H1 (cell line): ENCODE measurements around the gene RPS6KA5. TPM values are rescaled to one million over a fixed set of nuclear protein-coding genes. Genes with fewer than 3 reads are reported as not detected.

ENCODE experiments used
- CBX5 ChIP-seq: fragments of 300-800, 300-1000 bp; sonication (generic); IDR thresholded peaks from 2 replicates; pipeline ENCODE4 v1.7.1; 2016; ENCODE audit warnings: antibody characterized with exemption, low read length, low read depth
- NRF1 ChIP-seq: IDR thresholded peaks from 2 replicates; pipeline ENCODE4 v1.6.1; 2011; ENCODE audit warnings: mild to moderate bottlenecking, low read depth, low read length, improper control_type of control experiment
- POLR2AphosphoS5 ChIP-seq: IDR thresholded peaks from 2 replicates; pipeline ENCODE4 v1.6.1; 2011; ENCODE audit warnings: low read depth, low read length
- RFX5 ChIP-seq: IDR thresholded peaks from 2 replicates; pipeline ENCODE4 v1.6.1; 2011; ENCODE audit warnings: low read depth, low read length, improper control_type of control experiment, borderline replicate concordance
- TBP ChIP-seq: IDR thresholded peaks from 2 replicates; pipeline ENCODE4 v1.6.1; 2011; ENCODE audit warnings: low read depth, low read length, improper control_type of control experiment
- USF2 ChIP-seq: IDR thresholded peaks from 2 replicates; pipeline ENCODE4 v1.6.1; 2011; ENCODE audit warnings: low read length, improper control_type of control experiment
- ZNF274 ChIP-seq: IDR thresholded peaks from 2 replicates; pipeline ENCODE4 v1.7.0; 2012; ENCODE audit warnings: low read length, borderline replicate concordance; ENCODE audit errors: extremely low read depth
- polyA plus RNA-seq, 7 experiments: library from polyadenylated mRNA; depleted of rRNA in 3 of 7; stranded (reverse) in 5 of 7; unstranded in 2 of 7; fragments of >200 nt in 5 of 7; fragments of 200-250 nt in 2 of 7; gene quantifications; 1 replicate in 5 of 7; 2 replicates in 1 of 7; 4 replicates in 1 of 7; pipeline versions ENCODE4 v1.2.1 to v1.2.3, GENCODE V29; 2011 to 2013; ENCODE audit warnings: missing spikeins in 2 of 7, mixed read lengths in 2 of 7
- total RNA-seq: library from RNA; stranded (reverse); fragmentation: NEBNext Ultra II Directional; extraction: Animal tissue kit (Norgen Biotek cat#: 25700); gene quantifications from 2 replicates; pipeline ENCODE4 v1.2.1, GENCODE V29; 2021
- TF ChIP-seq, protein P1 (sequence below): IDR thresholded peaks from 2 replicates; pipeline ENCODE4 v1.6.1; 2012; ENCODE audit warnings: low read length, inconsistent platforms
- TF ChIP-seq, protein P2 (sequence below), 3 experiments: IDR thresholded peaks; 1 replicate in 2 of 3; 2 replicates in 1 of 3; pipeline versions ENCODE4 v1.5.1 to v1.6.1; 2011; ENCODE audit warnings: low read length in 3 of 3, mild to moderate bottlenecking in 3 of 3, inconsistent platforms in 2 of 3, low read depth in 1 of 3, moderate library complexity in 1 of 3; ENCODE audit not compliant: insufficient read depth in 1 of 3; ENCODE audit errors: control extremely low read depth in 1 of 3

RPS6KA5 gene
- total and polyA plus RNA-seq, 2 of the 8 experiments (the other 6 are each of a cell fraction or from before 2014, with no cell fraction given), result 0.85 to 3.1 TPM

GRCh38 chr14:91036741-91037469, 23.5 kb downstream of the RPS6KA5 start (continued):
- TF ChIP-seq, protein P1, sequence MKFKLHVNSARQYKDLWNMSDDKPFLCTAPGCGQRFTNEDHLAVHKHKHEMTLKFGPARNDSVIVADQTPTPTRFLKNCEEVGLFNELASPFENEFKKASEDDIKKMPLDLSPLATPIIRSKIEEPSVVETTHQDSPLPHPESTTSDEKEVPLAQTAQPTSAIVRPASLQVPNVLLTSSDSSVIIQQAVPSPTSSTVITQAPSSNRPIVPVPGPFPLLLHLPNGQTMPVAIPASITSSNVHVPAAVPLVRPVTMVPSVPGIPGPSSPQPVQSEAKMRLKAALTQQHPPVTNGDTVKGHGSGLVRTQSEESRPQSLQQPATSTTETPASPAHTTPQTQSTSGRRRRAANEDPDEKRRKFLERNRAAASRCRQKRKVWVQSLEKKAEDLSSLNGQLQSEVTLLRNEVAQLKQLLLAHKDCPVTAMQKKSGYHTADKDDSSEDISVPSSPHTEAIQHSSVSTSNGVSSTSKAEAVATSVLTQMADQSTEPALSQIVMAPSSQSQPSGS, result no peak
- TF ChIP-seq POLR2AphosphoS5 (no peak), ZNF274 (no peak), CBX5 (no peak), USF2 (no peak), NRF1 (no peak), RFX5 (no peak), TBP (no peak)
- TF ChIP-seq, protein P2, sequence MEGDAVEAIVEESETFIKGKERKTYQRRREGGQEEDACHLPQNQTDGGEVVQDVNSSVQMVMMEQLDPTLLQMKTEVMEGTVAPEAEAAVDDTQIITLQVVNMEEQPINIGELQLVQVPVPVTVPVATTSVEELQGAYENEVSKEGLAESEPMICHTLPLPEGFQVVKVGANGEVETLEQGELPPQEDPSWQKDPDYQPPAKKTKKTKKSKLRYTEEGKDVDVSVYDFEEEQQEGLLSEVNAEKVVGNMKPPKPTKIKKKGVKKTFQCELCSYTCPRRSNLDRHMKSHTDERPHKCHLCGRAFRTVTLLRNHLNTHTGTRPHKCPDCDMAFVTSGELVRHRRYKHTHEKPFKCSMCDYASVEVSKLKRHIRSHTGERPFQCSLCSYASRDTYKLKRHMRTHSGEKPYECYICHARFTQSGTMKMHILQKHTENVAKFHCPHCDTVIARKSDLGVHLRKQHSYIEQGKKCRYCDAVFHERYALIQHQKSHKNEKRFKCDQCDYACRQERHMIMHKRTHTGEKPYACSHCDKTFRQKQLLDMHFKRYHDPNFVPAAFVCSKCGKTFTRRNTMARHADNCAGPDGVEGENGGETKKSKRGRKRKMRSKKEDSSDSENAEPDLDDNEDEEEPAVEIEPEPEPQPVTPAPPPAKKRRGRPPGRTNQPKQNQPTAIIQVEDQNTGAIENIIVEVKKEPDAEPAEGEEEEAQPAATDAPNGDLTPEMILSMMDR (IDR thresholded peaks at IDR 0.05; ENCODE audit: control extremely low read depth in 1 of 3, insufficient read depth in 1 of 3, low read depth in 1 of 3, low read length in 3 of 3), result no peak
